ENCODE measurements around the gene MB21D2. TPM values are rescaled to one million over a fixed set of nuclear protein-coding genes. Genes with fewer than 3 reads are reported as not detected.

The MB21D2 gene
- total and polyA plus RNA-seq, 2 experiments from 2014 or later, result 4.0 to 5.2 TPM

DNA sequence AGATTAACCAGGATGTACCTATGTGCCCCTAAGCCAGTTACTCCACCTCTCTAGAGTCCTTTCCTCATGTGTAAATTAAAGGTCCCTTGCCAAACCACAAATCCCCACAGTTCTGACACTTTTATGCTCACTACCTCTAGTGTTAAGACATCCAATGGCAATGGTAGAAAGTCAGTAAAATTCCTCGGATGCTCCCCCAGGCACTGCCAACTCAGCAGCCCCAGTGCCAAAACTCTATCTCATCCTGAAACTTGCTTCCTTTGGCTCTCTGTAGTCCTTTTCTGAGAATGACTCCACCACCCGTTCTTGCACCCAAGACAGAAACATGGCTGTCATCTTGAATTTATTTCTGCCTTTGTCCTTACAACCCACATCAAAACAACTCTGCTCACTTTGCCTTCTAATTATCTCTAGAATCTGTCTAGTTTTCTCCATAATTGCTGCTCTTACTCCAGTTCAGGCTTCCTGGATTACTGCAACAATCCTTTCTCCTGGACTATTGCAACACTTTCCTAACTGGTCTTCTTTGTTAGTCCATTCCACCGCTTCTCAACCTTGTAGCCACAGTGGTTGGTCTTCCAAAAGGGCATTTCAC is 41.6 kb downstream of the MB21D2 start:
- Histone ChIP-seq H3K9me3 (ENCODE audit: low read depth) (no peaks in the 10 kb centered on the region), H3K27me3 (no peaks in the 10 kb centered on the region), H3K4me1 (ENCODE audit: low read depth) (no peaks in the 10 kb centered on the region), H3K27ac (no peak overlapping the region), H3K36me3 (no peaks in the 10 kb centered on the region), H3K4me3 (no peak overlapping the region)
- TF ChIP-seq, protein P1, sequence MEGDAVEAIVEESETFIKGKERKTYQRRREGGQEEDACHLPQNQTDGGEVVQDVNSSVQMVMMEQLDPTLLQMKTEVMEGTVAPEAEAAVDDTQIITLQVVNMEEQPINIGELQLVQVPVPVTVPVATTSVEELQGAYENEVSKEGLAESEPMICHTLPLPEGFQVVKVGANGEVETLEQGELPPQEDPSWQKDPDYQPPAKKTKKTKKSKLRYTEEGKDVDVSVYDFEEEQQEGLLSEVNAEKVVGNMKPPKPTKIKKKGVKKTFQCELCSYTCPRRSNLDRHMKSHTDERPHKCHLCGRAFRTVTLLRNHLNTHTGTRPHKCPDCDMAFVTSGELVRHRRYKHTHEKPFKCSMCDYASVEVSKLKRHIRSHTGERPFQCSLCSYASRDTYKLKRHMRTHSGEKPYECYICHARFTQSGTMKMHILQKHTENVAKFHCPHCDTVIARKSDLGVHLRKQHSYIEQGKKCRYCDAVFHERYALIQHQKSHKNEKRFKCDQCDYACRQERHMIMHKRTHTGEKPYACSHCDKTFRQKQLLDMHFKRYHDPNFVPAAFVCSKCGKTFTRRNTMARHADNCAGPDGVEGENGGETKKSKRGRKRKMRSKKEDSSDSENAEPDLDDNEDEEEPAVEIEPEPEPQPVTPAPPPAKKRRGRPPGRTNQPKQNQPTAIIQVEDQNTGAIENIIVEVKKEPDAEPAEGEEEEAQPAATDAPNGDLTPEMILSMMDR (IDR thresholded peaks at IDR 0.05; ENCODE audit: low read depth, low read length), result no peak
- peak in 1 of 2 donors; percentile 54 for DNase-seq (ENCODE audit: low read depth in 1 of 2, low spot score in 1 of 2)

DNA sequence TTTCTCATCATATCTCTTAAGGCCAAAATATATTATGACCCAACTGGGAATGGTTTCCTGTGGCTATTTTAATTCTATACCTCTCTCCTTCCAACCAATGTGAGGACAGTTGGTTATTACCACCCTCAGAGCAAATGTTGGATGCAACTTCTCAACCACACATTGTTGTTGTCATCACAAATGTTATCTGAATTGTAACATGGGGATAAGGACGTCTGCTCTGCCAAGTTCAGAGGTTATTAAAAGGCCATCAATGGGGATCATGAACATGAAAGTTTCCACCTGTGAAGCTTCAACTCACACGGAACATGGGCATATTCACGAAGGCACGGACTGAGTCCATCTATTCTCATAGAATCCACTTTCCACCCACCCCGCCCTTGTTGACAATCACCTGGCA is 46.8 kb downstream of the MB21D2 start:
- Histone ChIP-seq H3K27ac (no peak overlapping the region), H3K36me3 (no peaks in the 10 kb centered on the region), H3K27me3 (no peaks in the 10 kb centered on the region), H3K4me1 (ENCODE audit: low read depth) (peaks cover 5% of the 10 kb centered on the region), H3K9me3 (ENCODE audit: low read depth) (no peaks in the 10 kb centered on the region), H3K4me3 (no peak overlapping the region)
- no peak for DNase-seq (ENCODE audit: low read depth in 1 of 2, low spot score in 1 of 2)
- TF ChIP-seq, protein P1 (IDR thresholded peaks at IDR 0.05; ENCODE audit: low read depth, low read length), result no peak

DNA sequence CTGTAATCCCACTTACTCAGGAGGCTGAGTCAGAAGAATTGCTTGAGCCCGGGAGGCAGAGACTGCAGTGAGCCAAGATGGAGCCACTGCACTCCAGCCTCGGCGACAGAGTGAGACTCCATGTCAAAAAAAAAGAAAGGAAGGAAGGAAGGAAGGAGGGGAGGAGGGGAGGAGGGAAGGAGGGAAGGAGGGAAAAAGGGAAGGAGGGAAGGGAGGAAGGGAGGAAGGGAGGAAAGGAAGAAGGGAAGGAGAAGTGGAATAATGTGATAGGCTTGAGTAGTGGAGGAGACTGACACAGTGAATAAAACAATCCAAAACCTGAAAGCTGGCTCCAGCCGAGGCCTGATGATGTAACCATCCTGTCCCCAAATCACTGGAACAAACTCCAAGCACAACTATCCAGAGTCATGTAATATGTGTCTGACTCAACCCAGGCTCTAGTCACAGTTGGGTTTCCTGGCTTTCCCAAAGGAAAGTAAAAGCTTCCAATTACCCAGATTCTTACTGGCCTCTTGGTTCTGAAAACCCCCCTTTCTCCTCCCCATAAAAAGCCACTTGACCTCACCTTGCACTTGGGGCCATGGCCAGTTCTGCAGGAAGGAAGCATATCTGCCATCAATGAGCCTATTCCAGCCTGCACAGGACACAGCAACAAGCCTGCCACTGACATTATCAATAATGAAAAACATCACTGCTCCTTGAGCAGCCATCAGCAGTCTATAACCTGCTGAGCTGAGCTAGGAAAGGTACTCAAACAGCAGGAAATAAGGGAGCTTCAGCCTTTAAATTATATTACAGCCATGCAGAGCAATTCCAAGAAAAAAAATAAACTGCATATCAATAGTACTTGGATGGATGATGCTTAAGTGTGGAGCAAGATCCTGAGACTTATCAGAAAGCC is 48.3 kb downstream of the MB21D2 start:
- H3K4me3 ChIP-seq, result no peak overlapping the region
- H3K9me3 ChIP-seq (ENCODE audit: low read depth), result no peaks in the 10 kb centered on the region
- DNase-seq (ENCODE audit: low read depth in 1 of 2, low spot score in 1 of 2), result peak in 1 of 2 donors; percentile 56
- no peaks in the 10 kb centered on the region for H3K27me3 ChIP-seq
- TF ChIP-seq, protein P1 (IDR thresholded peaks at IDR 0.05; ENCODE audit: low read depth, low read length), result no peak
- H3K27ac ChIP-seq, result no peak overlapping the region
- peaks cover 5% of the 10 kb centered on the region for H3K4me1 ChIP-seq (ENCODE audit: low read depth)
- no peaks in the 10 kb centered on the region for H3K36me3 ChIP-seq

DNA sequence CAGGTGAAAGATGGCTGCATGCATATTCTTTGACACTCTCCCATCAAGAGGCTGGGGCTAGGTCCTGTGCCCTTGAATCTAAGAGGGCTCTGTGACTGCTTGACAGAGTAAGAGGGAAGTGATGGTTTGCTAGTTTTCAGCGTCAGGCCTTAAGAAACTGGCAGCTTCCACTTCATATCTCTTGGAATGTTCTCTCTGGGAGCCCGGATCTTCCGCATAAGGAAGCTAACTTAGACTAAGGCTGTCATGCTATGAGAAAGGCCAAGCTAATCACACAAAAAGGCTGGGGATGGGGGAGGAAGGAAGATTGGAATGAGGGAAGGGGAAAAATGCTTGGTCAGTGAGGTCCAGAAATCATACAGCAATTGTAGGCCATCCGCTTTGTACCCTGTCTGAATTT is 50.0 kb downstream of the MB21D2 start:
- Histone ChIP-seq H3K27me3 (no peaks in the 10 kb centered on the region), H3K9me3 (ENCODE audit: low read depth) (no peaks in the 10 kb centered on the region), H3K4me3 (no peak overlapping the region), H3K27ac (no peak overlapping the region), H3K36me3 (no peaks in the 10 kb centered on the region), H3K4me1 (ENCODE audit: low read depth) (peaks cover 5% of the 10 kb centered on the region)
- TF ChIP-seq, protein P1 (IDR thresholded peaks at IDR 0.05; ENCODE audit: low read depth, low read length), result no peak
- DNase-seq (ENCODE audit: low read depth in 1 of 2, low spot score in 1 of 2), result peak; percentile 6 to 84

DNA sequence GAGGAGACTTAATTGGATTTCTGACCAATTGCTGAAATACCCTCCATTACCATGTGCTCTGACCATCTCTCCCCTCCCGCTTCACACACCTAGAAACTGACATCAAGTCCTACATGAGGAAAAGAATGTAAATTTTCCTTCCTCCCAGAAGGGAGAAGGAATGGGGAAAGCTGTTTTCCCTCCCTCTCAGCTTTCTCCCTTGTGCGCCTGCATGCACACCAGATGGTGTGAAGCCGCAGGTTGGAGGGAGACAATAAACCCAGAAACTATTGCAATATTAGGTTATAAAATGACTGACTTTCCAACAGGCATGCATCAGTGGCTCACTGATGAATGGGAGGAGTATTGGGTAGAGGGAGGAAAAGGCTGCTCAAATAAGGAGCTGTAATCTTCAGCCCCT is 50.9 kb downstream of the MB21D2 start:
- Histone ChIP-seq H3K4me1 (ENCODE audit: low read depth) (peaks cover 5% of the 10 kb centered on the region), H3K36me3 (no peaks in the 10 kb centered on the region), H3K9me3 (ENCODE audit: low read depth) (no peaks in the 10 kb centered on the region), H3K27me3 (no peaks in the 10 kb centered on the region), H3K27ac (no peak overlapping the region), H3K4me3 (no peak overlapping the region)
- TF ChIP-seq, protein P1 (IDR thresholded peaks at IDR 0.05; ENCODE audit: low read depth, low read length), result no peak
- no peak for DNase-seq (ENCODE audit: low read depth in 1 of 2, low spot score in 1 of 2)
